RWPE2 (cell line): ENCODE data around the gene CBX4.

Source experiments
- ATAC-seq: fragments of 200-7000 bp; cut with Tn5 transposase; 3 replicates; pipeline ENCODE4 v1.9.1; 2021; ENCODE audit warnings: low read depth
- DNase-seq: peaks from one replicate; pipeline ENCODE4 v3.0.0-alpha.2; 2020; ENCODE audit warnings: low spot score
- H3K27ac ChIP-seq: fragments of 450-650 bp; 2 replicates; pipeline ENCODE4 v1.5.1; 2017; ENCODE audit warnings: mild to moderate bottlenecking; ENCODE audit not compliant: poor library complexity, severe bottlenecking
- H3K27me3 ChIP-seq: fragments of 250-450 bp; sonication (Bioruptor Pico); 2 replicates; pipeline ENCODE4 v1.5.1; 2021; ENCODE audit warnings: mild to moderate bottlenecking, moderate library complexity; ENCODE audit not compliant: insufficient read depth, poor library complexity, severe bottlenecking
- H3K36me3 ChIP-seq: fragments of 250-450 bp; sonication (Bioruptor Pico); 2 replicates; pipeline ENCODE4 v1.5.1; 2020; ENCODE audit warnings: low read depth, mild to moderate bottlenecking, moderate library complexity
- H3K4me1 ChIP-seq: fragments of 250-450 bp; sonication (Bioruptor Pico); 2 replicates; pipeline ENCODE4 v1.5.1; 2021; ENCODE audit warnings: mild to moderate bottlenecking, moderate library complexity; ENCODE audit not compliant: insufficient read depth, poor library complexity, severe bottlenecking
- H3K4me3 ChIP-seq: fragments of 250-450 bp; sonication (Bioruptor Pico); 2 replicates; pipeline ENCODE4 v1.5.1; 2021; ENCODE audit warnings: mild to moderate bottlenecking, moderate library complexity; ENCODE audit not compliant: severe bottlenecking
- H3K9me3 ChIP-seq: fragments of 250-450 bp; sonication (Bioruptor Pico); 2 replicates; pipeline ENCODE4 v1.5.1; 2021; ENCODE audit warnings: mild to moderate bottlenecking, moderate library complexity; ENCODE audit not compliant: severe bottlenecking
- CTCF ChIP-seq: fragments of 450-650 bp; IDR thresholded peaks from one replicate; pipeline ENCODE4 v1.5.1; 2017; ENCODE audit warnings: mild to moderate bottlenecking, moderate library complexity; ENCODE audit not compliant: poor library complexity, severe bottlenecking

CBX4 gene

DNA sequence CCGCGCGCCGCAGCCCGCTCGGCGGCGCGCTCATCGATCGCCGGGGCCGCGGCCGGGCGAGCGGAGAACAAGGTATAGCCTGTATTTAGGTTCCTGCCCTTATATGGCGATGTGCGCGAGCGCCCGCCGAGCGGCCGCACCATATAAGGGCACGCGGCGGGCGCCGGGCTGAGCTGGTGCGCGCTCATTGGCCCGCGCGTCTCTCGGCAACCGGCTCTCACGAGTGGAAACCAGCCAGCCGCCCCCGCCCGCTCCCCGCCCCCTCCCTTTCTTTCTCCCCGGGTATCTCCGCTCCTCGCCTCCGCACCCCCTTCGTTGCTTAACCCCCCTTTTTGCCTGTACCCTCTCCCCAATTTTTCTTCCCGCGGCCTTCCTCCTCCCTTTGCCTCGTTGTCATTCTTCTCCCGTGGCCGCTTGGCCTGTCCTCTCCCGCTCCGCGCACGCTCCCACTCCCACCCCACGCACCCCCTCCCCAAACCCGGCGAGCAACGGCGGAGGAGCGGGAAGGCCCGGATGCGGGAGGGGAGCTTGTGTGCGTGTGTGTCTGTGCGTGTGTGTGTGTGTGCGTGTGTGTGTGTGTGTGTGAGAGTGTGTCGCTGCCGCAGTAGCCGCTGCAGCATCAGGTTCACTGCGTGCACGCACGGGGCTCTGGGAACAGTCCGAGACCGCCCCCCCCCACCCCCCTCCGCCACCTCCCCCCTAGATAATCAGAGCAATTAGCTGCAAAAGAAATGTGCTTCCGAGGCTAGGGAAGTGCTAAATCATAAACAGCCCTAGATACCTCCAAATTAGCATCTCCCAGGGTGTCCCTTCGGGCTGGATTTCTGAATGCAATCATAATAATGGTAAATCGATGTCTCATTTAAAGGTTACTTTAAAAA is 28.9 kb downstream of the CBX4 start:
- Histone ChIP-seq H3K27me3 (peaks cover 80% of the 10 kb centered on the region), H3K4me3 (peak overlapping the region; percentile 11), H3K9me3 (no peaks in the 10 kb centered on the region), H3K36me3 (no peaks in the 10 kb centered on the region), H3K4me1 (peaks cover 2% of the 10 kb centered on the region), H3K27ac (no peak overlapping the region)
- ATAC-seq (peak; percentile 89), DNase-seq (peak; percentile 85)
- no peak for TF ChIP-seq CTCF

DNA sequence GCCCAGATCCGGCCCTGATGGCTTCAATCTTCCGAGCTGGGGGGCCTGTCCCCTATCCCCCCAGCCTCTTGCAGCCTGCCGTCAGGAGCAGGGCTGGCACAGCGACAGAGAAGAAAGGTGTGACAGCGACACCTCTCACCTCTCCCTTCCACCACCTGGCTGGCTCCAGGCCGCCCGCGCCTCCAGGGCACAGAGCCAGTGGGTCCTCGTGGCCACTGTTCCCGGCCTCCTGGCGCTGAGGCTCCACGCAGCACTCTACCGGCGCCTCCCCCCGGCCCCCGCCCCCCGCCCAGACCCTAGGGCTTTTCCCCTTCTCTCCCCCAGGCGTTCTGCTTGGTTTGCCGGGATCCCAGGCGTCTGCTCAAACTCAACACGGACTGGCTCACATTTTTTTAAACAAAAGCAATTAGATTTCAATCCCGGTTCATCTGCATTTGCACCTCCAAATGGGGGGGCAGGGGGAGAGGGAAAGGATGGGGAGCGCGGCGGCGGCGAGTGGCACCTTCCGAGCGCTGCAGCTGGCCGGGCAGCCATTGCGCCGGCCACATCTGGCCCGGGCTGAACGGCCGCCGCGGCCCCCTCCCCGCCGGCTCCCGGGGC is 29.6 kb downstream of the CBX4 start:
- Histone ChIP-seq H3K4me1 (peaks cover 2% of the 10 kb centered on the region), H3K4me3 (peak overlapping the region; percentile 11), H3K27ac (no peak overlapping the region), H3K9me3 (no peaks in the 10 kb centered on the region), H3K36me3 (no peaks in the 10 kb centered on the region), H3K27me3 (peaks cover 83% of the 10 kb centered on the region)
- DNase-seq: no peak
- no peak for TF ChIP-seq CTCF
- no peak for ATAC-seq

GRCh38 chr17:79808763-79809529 is 30.3 kb downstream of the CBX4 start:
- peak; percentile 55 for ATAC-seq
- H3K27ac ChIP-seq: no peak overlapping the region
- DNase-seq: no peak
- no peaks in the 10 kb centered on the region for H3K36me3 ChIP-seq
- H3K4me3 ChIP-seq: no peak overlapping the region
- no peaks in the 10 kb centered on the region for H3K9me3 ChIP-seq
- peaks cover 84% of the 10 kb centered on the region for H3K27me3 ChIP-seq
- H3K4me1 ChIP-seq: peaks cover 2% of the 10 kb centered on the region
- TF ChIP-seq CTCF: peak; percentile 56

GRCh38 chr17:79806863-79807720 is 32.1 kb downstream of the CBX4 start:
- DNase-seq: no peak
- Histone ChIP-seq H3K27ac (no peak overlapping the region), H3K36me3 (no peaks in the 10 kb centered on the region), H3K4me3 (no peak overlapping the region), H3K4me1 (peaks cover 2% of the 10 kb centered on the region), H3K9me3 (no peaks in the 10 kb centered on the region), H3K27me3 (peaks cover 94% of the 10 kb centered on the region)
- ATAC-seq: no peak
- no peak for TF ChIP-seq CTCF
